Measurements from ENCODE around the gene MB21D2. TPM values are rescaled to one million over a fixed set of nuclear protein-coding genes. Genes with fewer than 3 reads are reported as not detected.

Gene MB21D2
- total RNA-seq, 2 donors from 2014 or later, result 3.7 to 5.9 TPM

DNA sequence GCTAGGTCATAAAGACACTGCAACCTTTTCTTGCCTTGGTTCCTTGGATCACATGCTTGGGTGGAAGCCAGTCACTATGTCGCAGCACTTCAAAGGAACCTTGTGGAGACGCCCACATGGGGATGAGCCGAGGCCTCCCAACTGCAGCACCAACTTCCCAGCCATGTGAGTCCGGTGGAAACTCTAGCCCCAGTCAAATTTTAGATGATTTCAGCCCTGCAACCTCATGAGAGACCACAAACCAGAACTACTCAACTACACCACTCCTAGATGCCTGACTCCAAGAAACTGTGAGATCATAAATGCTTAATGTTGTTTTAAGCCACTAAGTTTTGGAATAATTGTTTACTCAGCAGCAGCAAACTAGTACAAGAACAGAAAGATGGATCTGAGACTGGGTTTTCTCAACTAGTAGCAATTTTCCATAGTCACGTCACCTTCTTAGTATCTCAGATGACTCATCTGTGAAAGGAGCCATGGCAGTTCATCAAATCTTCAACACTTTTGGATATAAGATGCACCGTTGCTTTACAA lies 86.5 kb downstream of the MB21D2 start:
- Histone ChIP-seq H3K27me3 (no peaks in the 10 kb centered on the region), H3K27ac (peak overlapping the region; percentile 20 to 26), H3K36me3 (no peaks in the 10 kb centered on the region), H3K4me3 (no peak overlapping the region), H3K4me1 (peaks cover 0 to 27% of the 10 kb centered on the region in 2 donors), H3K9me3 (no peaks in the 10 kb centered on the region)
- no peak for DNase-seq (ENCODE audit: low spot score)
- TF ChIP-seq, protein P1, sequence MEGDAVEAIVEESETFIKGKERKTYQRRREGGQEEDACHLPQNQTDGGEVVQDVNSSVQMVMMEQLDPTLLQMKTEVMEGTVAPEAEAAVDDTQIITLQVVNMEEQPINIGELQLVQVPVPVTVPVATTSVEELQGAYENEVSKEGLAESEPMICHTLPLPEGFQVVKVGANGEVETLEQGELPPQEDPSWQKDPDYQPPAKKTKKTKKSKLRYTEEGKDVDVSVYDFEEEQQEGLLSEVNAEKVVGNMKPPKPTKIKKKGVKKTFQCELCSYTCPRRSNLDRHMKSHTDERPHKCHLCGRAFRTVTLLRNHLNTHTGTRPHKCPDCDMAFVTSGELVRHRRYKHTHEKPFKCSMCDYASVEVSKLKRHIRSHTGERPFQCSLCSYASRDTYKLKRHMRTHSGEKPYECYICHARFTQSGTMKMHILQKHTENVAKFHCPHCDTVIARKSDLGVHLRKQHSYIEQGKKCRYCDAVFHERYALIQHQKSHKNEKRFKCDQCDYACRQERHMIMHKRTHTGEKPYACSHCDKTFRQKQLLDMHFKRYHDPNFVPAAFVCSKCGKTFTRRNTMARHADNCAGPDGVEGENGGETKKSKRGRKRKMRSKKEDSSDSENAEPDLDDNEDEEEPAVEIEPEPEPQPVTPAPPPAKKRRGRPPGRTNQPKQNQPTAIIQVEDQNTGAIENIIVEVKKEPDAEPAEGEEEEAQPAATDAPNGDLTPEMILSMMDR (IDR thresholded peaks at IDR 0.05), result no peak

DNA sequence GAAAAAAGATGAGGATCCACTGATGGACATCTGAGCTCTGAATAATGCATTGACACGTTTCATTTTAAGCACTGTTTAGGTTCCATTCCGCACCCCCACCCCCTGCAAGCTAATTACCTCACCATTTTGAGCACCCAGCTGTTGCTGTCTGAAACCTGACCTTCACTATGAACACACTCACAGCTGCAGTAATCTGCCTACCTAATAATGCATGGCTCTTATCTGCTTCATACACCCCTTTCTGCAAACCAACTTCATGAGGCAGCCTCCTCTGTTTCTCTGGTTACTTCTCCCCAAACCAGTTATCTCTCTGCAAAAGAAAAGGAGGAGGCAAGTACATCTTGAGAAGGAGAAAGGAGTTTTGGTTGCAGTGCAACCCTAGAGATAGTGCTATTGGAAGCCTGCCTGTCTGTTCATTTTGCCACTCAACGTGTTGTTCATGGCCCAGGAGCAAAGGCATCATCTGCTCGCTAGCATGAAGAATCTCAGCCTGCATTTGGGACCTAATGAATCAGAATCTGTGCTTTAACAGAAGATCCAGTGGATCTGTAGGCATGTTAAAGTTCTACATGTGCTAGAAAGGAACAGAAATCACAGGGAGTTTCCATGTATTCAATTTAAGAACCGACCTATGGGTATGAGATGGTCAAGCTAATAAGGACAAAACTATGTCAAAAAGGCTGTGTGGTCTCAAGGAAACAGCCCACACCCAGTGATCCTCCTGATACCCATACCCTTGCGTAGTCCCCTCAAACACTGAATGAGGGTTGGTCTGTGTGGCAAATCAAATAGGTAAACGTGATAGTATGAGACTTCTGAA lies 87.2 kb downstream of the MB21D2 start:
- Histone ChIP-seq H3K4me3 (no peak overlapping the region), H3K4me1 (peaks cover 0 to 22% of the 10 kb centered on the region in 2 donors), H3K9me3 (no peaks in the 10 kb centered on the region), H3K27me3 (no peaks in the 10 kb centered on the region), H3K27ac (peak overlapping the region; percentile 20 to 26), H3K36me3 (no peaks in the 10 kb centered on the region)
- TF ChIP-seq, protein P1 (IDR thresholded peaks at IDR 0.05), result no peak
- DNase-seq (ENCODE audit: low spot score), result no peak

DNA sequence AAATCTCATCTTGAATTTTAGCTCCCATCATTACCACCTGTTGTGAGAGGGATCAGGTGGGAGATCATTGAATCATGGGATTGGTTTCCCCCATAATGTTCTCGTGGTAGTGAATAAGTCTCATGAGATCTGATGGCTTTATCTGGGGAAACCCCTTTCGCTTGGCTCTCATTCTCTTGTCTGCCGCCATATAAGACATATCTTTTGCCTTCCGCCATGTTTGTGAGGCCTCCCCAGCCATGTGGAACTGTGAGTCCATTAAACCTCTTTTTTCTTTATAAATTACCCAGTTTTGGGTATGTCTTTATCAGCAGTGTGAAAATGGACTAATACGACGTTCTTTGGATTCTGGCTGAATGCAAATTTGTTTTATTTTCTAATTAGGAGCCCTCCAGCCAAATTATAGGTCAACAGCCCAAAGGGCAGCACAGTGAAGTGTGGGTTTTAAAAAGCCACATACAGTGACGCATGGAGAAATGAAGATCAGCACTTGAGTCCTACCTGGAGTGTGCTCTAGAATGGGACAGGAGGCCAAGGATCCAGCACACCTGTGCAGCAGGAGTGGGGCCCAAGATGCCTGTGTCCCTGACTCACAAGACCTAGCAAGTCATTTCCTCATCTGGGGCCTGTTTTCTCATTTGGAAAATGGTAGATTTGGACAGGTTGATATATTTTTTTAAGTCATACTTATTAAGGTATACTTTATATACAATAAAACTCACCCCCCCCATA lies 89.6 kb downstream of the MB21D2 start:
- Histone ChIP-seq H3K27ac (no peak overlapping the region), H3K27me3 (no peaks in the 10 kb centered on the region), H3K4me3 (no peak overlapping the region), H3K9me3 (no peaks in the 10 kb centered on the region), H3K36me3 (no peaks in the 10 kb centered on the region), H3K4me1 (peaks cover 0 to 19% of the 10 kb centered on the region in 2 donors)
- DNase-seq (ENCODE audit: low spot score), result no peak
- TF ChIP-seq, protein P1 (IDR thresholded peaks at IDR 0.05), result no peak

DNA sequence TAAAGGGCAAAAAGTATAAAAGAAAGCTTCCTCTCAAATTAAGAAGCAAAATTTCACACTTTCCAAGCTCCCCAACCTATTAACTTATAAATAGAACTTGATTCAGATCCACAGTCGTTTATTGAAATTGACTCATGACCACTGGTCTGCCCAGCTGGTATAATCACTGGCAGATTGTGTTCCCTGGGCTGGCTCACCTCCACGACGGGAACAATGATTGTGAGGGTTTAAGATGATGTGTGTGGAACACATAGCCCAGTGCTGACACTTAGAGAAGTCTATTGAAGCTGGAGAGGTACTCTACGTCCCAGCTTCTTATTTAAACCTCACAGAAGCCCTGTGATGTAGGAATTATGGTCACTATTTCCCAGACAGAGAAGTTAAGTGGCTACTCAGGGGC lies 90.4 kb downstream of the MB21D2 start:
- TF ChIP-seq, protein P1 (IDR thresholded peaks at IDR 0.05), result no peak
- Histone ChIP-seq H3K36me3 (no peaks in the 10 kb centered on the region), H3K27me3 (no peaks in the 10 kb centered on the region), H3K9me3 (no peaks in the 10 kb centered on the region), H3K4me3 (no peak overlapping the region), H3K27ac (no peak overlapping the region), H3K4me1 (peaks cover 0 to 11% of the 10 kb centered on the region in 2 donors)
- DNase-seq (ENCODE audit: low spot score), result no peak

DNA sequence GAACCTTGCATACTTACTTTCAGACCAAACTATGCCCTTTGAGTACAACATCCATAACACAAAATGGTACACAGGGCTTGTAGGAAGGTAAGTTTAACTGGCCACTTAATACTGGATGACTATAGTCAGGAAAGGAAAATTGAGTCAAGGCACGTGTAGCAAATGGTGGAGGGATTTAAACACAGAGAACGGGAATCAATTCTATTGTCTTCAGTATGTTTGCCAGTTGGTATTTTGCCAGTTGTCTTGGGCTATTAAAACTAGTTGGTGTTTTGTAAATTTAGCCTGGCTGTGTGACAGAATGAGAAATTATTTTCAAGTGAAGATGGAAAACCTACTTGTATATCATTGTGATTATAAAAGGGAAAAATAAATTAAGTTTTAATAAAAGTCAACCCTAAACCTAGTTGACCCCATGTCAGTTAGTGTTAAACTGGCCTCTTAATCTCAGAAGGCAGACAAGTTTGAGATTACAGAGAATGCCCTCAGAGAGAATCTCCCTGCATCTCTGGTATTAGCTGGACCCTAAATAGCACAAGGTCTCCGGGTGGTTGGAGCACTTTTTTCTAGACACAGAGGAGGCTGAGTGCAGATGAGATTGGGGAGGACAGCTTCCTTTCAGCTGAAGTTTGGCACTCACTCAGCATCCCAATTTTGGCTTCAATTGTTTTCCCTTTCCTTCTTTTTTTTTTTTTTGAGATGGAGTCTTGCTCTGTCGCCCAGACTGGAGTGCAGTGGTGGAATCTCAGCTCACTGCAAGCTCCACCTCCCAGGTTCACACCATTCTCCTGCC lies 91.2 kb downstream of the MB21D2 start:
- no peak for DNase-seq (ENCODE audit: low spot score)
- peaks cover 0 to 11% of the 10 kb centered on the region in 2 donors for H3K4me1 ChIP-seq

More for the DNA sequence above, 91.2 kb downstream of the MB21D2 start:
- Histone ChIP-seq H3K9me3 (no peaks in the 10 kb centered on the region), H3K36me3 (no peaks in the 10 kb centered on the region), H3K27me3 (no peaks in the 10 kb centered on the region), H3K27ac (no peak overlapping the region), H3K4me3 (no peak overlapping the region)
- TF ChIP-seq, protein P1 (IDR thresholded peaks at IDR 0.05), result no peak
